ENCODE results near the gene DHRS7B.

GRCh38 chr17:21174186-21174585 is 47.4 kb downstream of the DHRS7B start:
- TF ChIP-seq CTCF (IDR thresholded peaks at IDR 0.05; ENCODE audit: low read depth, low read length, missing input control): no peak
- no peak for TF ChIP-seq HNF4A (conservative IDR thresholded peaks at IDR 0.05)

Measured in liver (tissue), 3 donors.